ENCODE data around the gene UPK3A.
"Not testable (repeated sequence)": the region's sequence is repeated elsewhere in the genome, so short reads cannot be mapped to it uniquely, and the experiment has no call there.

Gene UPK3A

GRCh38 chr22:45246060-45246985 is 38.4 kb upstream of the UPK3A start:
- ATAC-seq (replicated peaks), result peak; percentile 38
- Mint-ChIP-seq H3K27me3 (no peaks in the 10 kb centered on the region), H3K27ac (peak overlapping the region in 1 of 2 donors; percentile 87), H3K4me1 (ENCODE audit: low read depth in 2 of 2) (peaks cover 9 to 20% of the 10 kb centered on the region in 2 donors), H3K9me3 (no peaks in the 10 kb centered on the region), H3K4me3 (peak overlapping the region in 1 of 2 donors; percentile 46), H3K36me3 (ENCODE audit: insufficient read depth) (peaks cover 5% of the 10 kb centered on the region)
- no peak for DNase-seq

GRCh38 chr22:45248832-45249561 is 35.8 kb upstream of the UPK3A start:
- peak overlapping the region; percentile 35 to 45 for H3K27ac Mint-ChIP-seq
- no peak for DNase-seq
- H3K4me3 Mint-ChIP-seq, result peak overlapping the region; percentile 21 to 31
- ATAC-seq (replicated peaks), result peak; percentile 59
- H3K27me3 Mint-ChIP-seq, result no peaks in the 10 kb centered on the region
- H3K36me3 Mint-ChIP-seq (ENCODE audit: insufficient read depth), result no peaks in the 10 kb centered on the region
- H3K9me3 Mint-ChIP-seq, result no peaks in the 10 kb centered on the region
- H3K4me1 Mint-ChIP-seq (ENCODE audit: low read depth in 2 of 2), result peaks cover 0 to 17% of the 10 kb centered on the region in 2 donors

- Mint-ChIP-seq H3K4me3 (no peak overlapping the region), H3K27ac (no peak overlapping the region)
- ATAC-seq (replicated peaks), result no peak
Observed at GRCh38 chr22:45251825-45252224, 32.9 kb upstream of the UPK3A start.

GRCh38 chr22:45253039-45253641 is 31.6 kb upstream of the UPK3A start:
- H3K27me3 Mint-ChIP-seq, result no peaks in the 10 kb centered on the region
- H3K4me3 Mint-ChIP-seq, result no peak overlapping the region
- H3K4me1 Mint-ChIP-seq (ENCODE audit: low read depth in 2 of 2), result peaks cover 17 to 24% of the 10 kb centered on the region in 2 donors
- H3K9me3 Mint-ChIP-seq, result peaks cover 0 to 2% of the 10 kb centered on the region in 2 donors
- DNase-seq (no peak), ATAC-seq (replicated peaks) (no peak)
- H3K36me3 Mint-ChIP-seq (ENCODE audit: insufficient read depth), result no peaks in the 10 kb centered on the region
- peak overlapping the region in 1 of 2 donors; percentile 93 for H3K27ac Mint-ChIP-seq

More at GRCh38 chr22:45251825-45252224, 32.9 kb upstream of the UPK3A start:
- no peaks in the 10 kb centered on the region for H3K36me3 Mint-ChIP-seq (ENCODE audit: insufficient read depth)
- no peak for DNase-seq
- H3K4me1 Mint-ChIP-seq (ENCODE audit: low read depth in 2 of 2), result peaks cover 17 to 24% of the 10 kb centered on the region in 2 donors
- peaks cover 0 to 2% of the 10 kb centered on the region in 2 donors for H3K9me3 Mint-ChIP-seq
- H3K27me3 Mint-ChIP-seq, result no peaks in the 10 kb centered on the region

- H3K27me3 Mint-ChIP-seq, result peaks cover 0 to under 1% of the 10 kb centered on the region in 2 donors
- peak overlapping the region in 1 of 2 donors; percentile 61 for H3K4me3 Mint-ChIP-seq
- DNase-seq (no peak), ATAC-seq (replicated peaks) (no peak)
- H3K4me1 Mint-ChIP-seq (ENCODE audit: low read depth in 2 of 2), result peaks cover 17 to 22% of the 10 kb centered on the region in 2 donors
- no peaks in the 10 kb centered on the region for H3K36me3 Mint-ChIP-seq (ENCODE audit: insufficient read depth)
- H3K27ac Mint-ChIP-seq, result peak overlapping the region; percentile 22 to 93
- H3K9me3 Mint-ChIP-seq, result peaks cover 0 to 2% of the 10 kb centered on the region in 2 donors
Observed at GRCh38 chr22:45254388-45254787, 30.4 kb upstream of the UPK3A start.

GRCh38 chr22:45254789-45255278 is 29.9 kb upstream of the UPK3A start:
- Mint-ChIP-seq H3K9me3 (peaks cover 0 to 2% of the 10 kb centered on the region in 2 donors), H3K4me1 (ENCODE audit: low read depth in 2 of 2) (peaks cover 17 to 22% of the 10 kb centered on the region in 2 donors), H3K27ac (peak overlapping the region; percentile 22 to 93), H3K27me3 (peaks cover 0 to 5% of the 10 kb centered on the region in 2 donors), H3K4me3 (peak overlapping the region in 1 of 2 donors; percentile 61), H3K36me3 (ENCODE audit: insufficient read depth) (no peaks in the 10 kb centered on the region)
- ATAC-seq (replicated peaks) (peak; percentile 92), DNase-seq (no peak)

GRCh38 chr22:45257941-45258340 is 26.8 kb upstream of the UPK3A start:
- H3K9me3 Mint-ChIP-seq; H3K4me3 Mint-ChIP-seq; H3K27ac Mint-ChIP-seq; ATAC-seq (replicated peaks); H3K36me3 Mint-ChIP-seq (ENCODE audit: insufficient read depth); DNase-seq: not testable (repeated sequence)
- peaks cover 17 to 19% of the 10 kb centered on the region in 2 donors for H3K4me1 Mint-ChIP-seq (ENCODE audit: low read depth in 2 of 2)
- peaks cover 6 to 30% of the 10 kb centered on the region in 2 donors for H3K27me3 Mint-ChIP-seq

- H3K4me1 Mint-ChIP-seq (ENCODE audit: low read depth in 2 of 2), result peaks cover 13 to 14% of the 10 kb centered on the region in 2 donors
- ATAC-seq (replicated peaks) (no peak), DNase-seq (no peak)
- peaks cover 0 to 2% of the 10 kb centered on the region in 2 donors for H3K9me3 Mint-ChIP-seq
- peaks cover 12 to 43% of the 10 kb centered on the region in 2 donors for H3K27me3 Mint-ChIP-seq
- H3K27ac Mint-ChIP-seq, result no peak overlapping the region
- peaks cover 3% of the 10 kb centered on the region for H3K36me3 Mint-ChIP-seq (ENCODE audit: insufficient read depth)
- H3K4me3 Mint-ChIP-seq, result no peak overlapping the region
Observed at GRCh38 chr22:45259754-45260394, 24.9 kb upstream of the UPK3A start.

- not testable (repeated sequence) for H3K36me3 Mint-ChIP-seq (ENCODE audit: insufficient read depth); DNase-seq; H3K4me1 Mint-ChIP-seq (ENCODE audit: low read depth in 2 of 2); H3K27ac Mint-ChIP-seq; H3K9me3 Mint-ChIP-seq; ATAC-seq (replicated peaks); H3K4me3 Mint-ChIP-seq
- H3K27me3 Mint-ChIP-seq, result peaks cover 12 to 43% of the 10 kb centered on the region in 2 donors
Observed at GRCh38 chr22:45260395-45260759, 24.4 kb upstream of the UPK3A start.

- Mint-ChIP-seq H3K27me3 (peaks cover 12 to 43% of the 10 kb centered on the region in 2 donors), H3K27ac (no peak overlapping the region), H3K9me3 (no peaks in the 10 kb centered on the region), H3K36me3 (ENCODE audit: insufficient read depth) (peaks cover 3% of the 10 kb centered on the region), H3K4me3 (no peak overlapping the region), H3K4me1 (ENCODE audit: low read depth in 2 of 2) (peaks cover 0 to 5% of the 10 kb centered on the region in 2 donors)
- no peak for DNase-seq
- no peak for ATAC-seq (replicated peaks)
Observed at GRCh38 chr22:45261407-45262088, 23.2 kb upstream of the UPK3A start.

- ATAC-seq (replicated peaks) (no peak), DNase-seq (no peak)
- Mint-ChIP-seq H3K9me3 (no peaks in the 10 kb centered on the region), H3K4me3 (no peak overlapping the region), H3K4me1 (ENCODE audit: low read depth in 2 of 2) (peaks cover 0 to 5% of the 10 kb centered on the region in 2 donors), H3K27me3 (peaks cover 12 to 43% of the 10 kb centered on the region in 2 donors), H3K36me3 (ENCODE audit: insufficient read depth) (peaks cover 3% of the 10 kb centered on the region), H3K27ac (no peak overlapping the region)
Observed at GRCh38 chr22:45262195-45262930, 22.4 kb upstream of the UPK3A start.

All from effector memory CD8-positive, alpha-beta T cell (primary cell).